ENCODE results near the gene DNM3. TPM values are rescaled to one million over a fixed set of nuclear protein-coding genes. Genes with fewer than 3 reads are reported as not detected.

The DNM3 gene
- total RNA-seq, 1 donor from 2014 or later = 1.7 TPM

DNA sequence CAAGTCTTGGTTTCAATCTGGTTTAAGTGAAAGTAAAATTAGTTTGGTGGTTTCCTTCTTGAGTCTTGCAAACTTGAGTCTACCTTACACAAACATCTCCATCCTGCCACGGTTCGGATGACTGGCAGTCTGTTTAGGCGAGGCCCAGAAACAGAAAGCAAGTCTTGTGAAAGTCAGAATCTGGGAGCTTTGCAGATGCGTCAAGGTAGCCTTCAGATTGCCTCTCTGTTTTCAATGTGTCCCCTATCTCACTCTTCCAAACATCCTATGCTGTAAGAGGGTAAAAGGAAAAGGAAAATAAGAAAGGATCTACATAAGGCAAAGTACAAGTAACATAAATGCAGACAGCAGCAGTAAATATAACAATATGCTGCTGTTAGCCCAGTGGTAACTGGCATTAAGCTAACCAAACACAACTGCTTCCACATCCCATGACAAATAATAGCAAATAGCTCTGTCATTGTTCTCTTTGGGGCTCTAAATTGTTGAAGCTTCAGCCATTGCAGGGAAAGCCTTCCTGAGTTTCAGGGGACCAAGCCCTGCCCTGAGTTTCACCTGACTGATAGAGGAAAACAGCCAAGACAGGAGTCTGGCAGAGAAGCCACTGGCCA, 552.9 kb downstream of the DNM3 start:
- DNase-seq = no peak
- intact Hi-C loops (cut with DNase I) = loop anchor here (10.0 kb wide), 1 partner anchor 259 kb away; no protein-coding TSS in a partner anchor
- ATAC-seq (ENCODE audit: poor library complexity) = no peak

DNA sequence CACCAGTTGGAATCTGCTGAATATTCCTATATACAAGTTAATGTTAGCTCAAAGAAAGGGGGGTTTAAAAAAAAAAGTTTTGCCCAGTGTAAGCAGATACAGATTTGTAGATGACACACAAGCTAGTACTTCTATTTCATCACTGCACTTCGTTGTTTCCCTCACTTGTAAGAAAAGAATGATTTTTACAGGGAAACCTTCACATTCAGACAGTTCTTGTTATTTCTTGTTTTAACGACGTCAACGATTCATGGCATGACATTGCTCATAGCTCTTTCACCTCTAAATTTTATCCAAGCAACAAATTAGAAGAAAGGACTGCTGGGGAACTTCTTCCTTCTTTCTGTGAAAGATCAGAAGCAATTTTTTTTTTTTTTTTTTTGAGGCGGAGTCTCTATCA, 553.5 kb downstream of the DNM3 start:
- no peak for ATAC-seq (ENCODE audit: poor library complexity)
- no peak for DNase-seq
- intact Hi-C loops (cut with DNase I) = loop anchor here (5.0 to 10.0 kb wide), 2 partner anchors 260 to 303 kb away; no protein-coding TSS in a partner anchor

DNA sequence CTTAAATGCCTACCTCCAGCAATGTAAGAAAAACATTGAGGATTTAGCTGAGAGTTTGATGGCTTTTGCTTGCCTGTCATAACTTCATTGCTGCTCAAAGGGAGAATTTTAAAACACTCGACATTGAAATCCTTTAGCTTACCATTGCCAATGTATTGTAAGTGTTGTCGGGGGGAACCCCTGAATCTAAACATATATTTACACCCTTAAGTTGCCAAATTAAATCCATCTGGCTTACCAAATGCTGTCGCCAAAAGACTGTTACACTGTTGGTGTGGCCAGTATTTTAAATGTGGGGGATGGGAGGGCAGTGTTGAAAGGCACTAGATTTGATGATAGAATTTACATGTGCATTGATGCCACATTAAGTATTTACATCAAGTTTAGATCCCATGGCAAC, 554.3 kb downstream of the DNM3 start:
- no peak for ATAC-seq (ENCODE audit: poor library complexity)
- no peak for DNase-seq
- intact Hi-C loops (cut with DNase I) = loop anchor here (5.0 to 10.0 kb wide), 2 partner anchors 261 to 303 kb away; no protein-coding TSS in a partner anchor

DNA sequence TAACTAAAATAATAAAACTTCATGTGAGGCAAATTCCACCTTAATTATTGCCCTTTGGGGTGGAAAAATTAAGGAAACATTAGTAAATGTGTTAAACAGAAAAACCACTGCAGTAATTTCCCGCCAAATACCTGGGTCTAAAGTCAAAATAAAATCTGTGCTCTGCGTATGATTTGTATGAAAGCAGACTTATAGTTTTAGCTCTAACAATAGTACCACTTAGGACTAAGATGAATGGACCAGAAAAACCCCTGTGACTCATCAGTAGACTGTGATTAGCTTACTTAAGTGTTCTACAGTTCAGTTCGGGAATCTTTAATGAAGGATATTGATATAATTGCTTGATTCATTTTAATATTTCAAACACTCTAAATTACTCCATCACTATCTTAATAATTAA, 555.9 kb downstream of the DNM3 start:
- ATAC-seq (ENCODE audit: poor library complexity) = no peak
- no peak for DNase-seq
- intact Hi-C loops (cut with DNase I) = loop anchor here (5.0 to 10.0 kb wide), 2 partner anchors 262 to 305 kb away; no protein-coding TSS in a partner anchor

DNA sequence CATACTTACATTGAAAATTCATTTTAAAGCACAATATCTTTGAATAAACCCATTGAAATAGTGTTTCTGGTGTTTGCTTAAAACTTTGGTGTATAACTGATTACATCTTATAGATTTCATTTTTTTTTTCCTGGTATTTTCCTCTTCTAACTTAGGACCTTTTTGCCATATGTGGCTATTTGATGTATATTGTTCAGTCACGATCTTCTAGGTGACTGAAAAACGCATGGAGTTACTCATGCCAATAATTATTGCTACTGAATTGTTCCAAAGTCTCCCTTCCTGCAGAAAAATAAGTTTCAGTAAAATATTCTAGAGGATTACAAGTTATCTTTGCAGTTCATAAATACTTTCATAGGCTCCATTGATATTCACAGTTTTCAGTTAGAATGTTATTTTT, 556.3 kb downstream of the DNM3 start:
- no peak for ATAC-seq (ENCODE audit: poor library complexity)
- DNase-seq = no peak
- intact Hi-C loops (cut with DNase I) = loop anchor here (5.0 to 10.0 kb wide), 2 partner anchors 263 to 305 kb away; no protein-coding TSS in a partner anchor

DNA sequence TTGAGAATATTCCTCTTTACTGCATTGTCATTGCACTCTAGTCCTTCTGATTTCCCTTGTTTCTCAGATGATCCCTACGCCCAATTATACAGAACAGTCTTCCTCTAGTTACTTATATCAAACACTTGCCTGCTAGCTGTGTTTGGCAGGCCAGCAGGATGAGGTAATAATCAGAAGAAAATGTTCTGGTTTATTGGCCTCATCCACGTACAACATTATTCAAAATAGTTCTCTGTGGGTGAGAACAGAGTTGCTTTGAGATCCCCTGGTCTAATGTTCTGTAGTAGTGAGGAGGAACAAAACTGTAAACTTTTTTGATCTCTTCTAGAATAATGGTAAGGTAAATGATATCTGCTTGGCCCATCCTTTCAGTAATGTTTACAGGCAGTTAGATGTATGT, 556.9 kb downstream of the DNM3 start:
- ATAC-seq (ENCODE audit: poor library complexity) (peak; percentile 80), DNase-seq (no peak)
- intact Hi-C loops (cut with DNase I) = loop anchor here (5.0 to 10.0 kb wide), 2 partner anchors 263 to 306 kb away; no protein-coding TSS in a partner anchor

DNA sequence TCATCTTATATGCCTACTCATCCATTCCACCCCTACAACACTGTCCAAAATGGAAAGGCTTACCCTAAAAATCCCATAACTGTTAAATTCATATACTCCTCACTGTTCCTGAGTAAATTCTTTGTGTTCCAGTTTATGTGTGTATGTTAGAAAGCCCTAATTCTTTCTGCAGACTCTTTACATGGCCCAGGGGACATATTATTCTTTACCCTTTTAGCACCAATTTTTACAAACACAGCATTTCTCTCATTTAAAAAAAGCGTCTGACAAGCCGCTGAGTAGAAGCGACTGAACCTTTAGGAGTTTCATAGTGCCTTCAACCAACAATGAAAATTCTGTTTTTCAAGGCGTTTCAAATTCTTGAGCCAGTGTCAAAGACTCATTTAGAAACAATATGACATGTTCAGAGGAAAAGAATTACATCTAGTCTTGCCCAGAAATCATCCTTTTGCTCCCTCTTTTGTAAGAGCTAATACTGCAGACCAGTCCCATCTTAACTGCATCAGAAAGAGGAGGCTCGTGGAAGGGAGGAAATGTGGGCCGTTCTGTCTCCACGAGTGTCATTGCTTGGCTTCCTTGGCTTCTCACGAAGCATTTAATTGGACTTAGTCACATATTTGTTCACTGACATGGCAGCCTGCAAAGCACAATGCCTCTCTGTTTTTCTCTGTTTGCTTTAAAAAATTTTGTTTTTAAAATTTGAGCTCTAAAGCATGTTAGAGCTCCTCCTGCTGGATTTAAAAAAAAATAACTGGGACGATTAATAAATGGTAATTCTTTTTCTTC, 557.9 kb downstream of the DNM3 start:
- intact Hi-C loops (cut with DNase I) = loop anchor here (5.0 to 10.0 kb wide), 2 partner anchors 264 to 307 kb away; no protein-coding TSS in a partner anchor

DNA sequence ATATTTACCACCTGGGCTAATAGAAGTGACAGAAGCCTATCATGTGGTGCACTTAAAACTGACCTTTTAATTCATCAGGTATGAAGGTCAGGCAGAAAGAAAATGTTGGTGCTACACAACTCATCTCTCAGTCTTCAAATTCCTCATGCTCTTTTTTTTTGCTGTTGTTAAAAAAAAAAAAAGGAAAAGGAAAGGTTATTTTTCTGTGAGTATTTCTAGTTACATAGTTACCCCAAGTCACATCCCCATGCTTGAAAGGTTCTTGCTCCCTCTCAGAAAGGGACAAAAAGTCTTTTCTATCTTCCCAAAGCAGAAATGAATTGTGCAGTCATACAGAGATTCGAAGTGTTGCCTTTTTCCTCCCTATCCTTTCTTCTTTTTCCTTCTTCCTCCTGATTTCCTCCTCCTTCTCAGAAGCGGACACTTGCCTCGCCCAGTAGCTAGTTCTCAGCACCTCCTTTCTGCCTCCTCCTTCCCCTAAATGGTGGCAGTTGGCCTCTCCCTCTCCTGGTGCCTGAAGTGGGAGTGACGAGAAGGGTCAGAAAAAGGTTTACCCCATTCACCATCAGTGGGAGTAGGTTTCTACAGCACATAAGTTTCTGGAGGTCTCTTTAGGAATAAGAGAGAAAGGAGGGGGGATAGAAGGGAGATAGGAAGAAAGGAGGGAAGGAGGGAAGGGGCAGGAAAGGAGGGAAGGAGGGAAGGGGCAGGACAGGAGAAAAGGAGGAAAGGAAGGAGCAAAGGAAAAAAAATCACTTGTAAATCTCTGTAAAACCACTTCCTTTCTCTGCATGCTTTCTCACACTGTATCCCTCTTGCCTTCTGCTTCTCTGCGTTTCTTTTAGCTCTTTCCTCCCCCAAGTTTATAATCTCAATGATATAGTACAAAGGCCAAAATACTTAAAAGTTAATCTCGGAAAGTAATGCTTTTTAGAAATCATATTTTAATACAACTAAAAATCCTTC, 558.7 kb downstream of the DNM3 start:
- ATAC-seq (ENCODE audit: poor library complexity) = peak; percentile 14
- DNase-seq = no peak
- intact Hi-C loops (cut with DNase I) = loop anchor here (5.0 to 10.0 kb wide), 2 partner anchors 265 to 308 kb away; no protein-coding TSS in a partner anchor

More for the DNA sequence above, 557.9 kb downstream of the DNM3 start:
- ATAC-seq (ENCODE audit: poor library complexity) = peak; percentile 83
- DNase-seq = no peak

DNA sequence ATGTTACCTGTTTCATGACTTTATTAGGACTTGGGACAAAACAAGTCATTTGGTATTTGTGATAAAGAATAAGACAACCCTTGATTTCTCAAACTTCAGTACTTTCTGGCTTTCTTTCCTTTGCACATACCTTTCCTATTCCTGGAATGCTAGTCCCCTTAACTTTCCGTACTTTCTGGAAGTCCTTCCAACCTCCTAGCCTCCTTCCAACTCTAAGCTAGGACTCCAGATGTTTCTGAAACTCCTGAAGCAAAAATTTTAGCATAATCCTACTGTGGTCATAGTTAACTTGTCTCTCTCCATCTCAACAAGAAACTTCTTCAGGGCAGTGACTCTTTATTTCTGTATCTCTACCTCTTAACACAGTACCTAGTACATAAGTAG, 559.4 kb downstream of the DNM3 start:
- ATAC-seq (ENCODE audit: poor library complexity) = no peak
- intact Hi-C loops (cut with DNase I) = no loop called here
- DNase-seq = no peak

DNA sequence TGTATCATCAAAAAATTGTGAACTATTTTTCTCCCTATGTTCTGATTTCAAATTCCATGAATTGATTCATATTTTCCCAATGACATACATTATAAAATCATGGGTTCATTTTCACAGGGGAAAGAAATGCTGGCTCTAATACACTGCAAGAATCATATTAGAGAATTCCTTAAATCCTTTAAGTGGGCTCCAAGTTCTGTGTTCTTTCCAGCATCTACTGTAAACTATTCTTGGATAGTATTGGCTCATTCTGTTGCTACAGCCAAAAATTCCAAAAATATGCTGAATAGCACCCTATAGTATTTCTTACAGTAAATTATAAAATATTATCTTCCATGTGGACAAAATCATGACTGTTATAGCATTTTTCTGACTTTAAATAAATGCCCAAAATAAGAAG, 560.2 kb downstream of the DNM3 start:
- no peak for ATAC-seq (ENCODE audit: poor library complexity)
- intact Hi-C loops (cut with DNase I) = no loop called here

DNA sequence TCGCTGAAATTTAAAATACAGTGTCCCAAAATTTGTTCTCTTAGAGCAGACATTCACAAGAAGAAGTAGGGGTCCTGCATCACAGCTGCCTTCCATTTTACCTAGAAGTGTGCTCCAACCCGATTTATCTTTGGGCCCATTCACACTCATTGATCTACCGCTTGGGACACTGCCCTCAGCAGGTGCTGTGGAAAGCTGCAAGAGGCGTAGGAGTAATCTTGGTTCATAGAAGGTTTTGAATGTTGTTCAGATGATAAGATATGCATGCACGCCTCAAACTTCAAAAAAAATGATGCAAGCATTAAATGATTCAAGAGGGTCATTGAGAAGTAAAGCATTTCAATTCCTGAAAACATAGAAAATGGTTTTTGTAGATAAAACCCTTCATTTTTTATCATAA, 560.6 kb downstream of the DNM3 start:
- intact Hi-C loops (cut with DNase I) = no loop called here
- ATAC-seq (ENCODE audit: poor library complexity) (no peak), DNase-seq (no peak)

More for the DNA sequence above, 560.2 kb downstream of the DNM3 start:
- no peak for DNase-seq

DNA sequence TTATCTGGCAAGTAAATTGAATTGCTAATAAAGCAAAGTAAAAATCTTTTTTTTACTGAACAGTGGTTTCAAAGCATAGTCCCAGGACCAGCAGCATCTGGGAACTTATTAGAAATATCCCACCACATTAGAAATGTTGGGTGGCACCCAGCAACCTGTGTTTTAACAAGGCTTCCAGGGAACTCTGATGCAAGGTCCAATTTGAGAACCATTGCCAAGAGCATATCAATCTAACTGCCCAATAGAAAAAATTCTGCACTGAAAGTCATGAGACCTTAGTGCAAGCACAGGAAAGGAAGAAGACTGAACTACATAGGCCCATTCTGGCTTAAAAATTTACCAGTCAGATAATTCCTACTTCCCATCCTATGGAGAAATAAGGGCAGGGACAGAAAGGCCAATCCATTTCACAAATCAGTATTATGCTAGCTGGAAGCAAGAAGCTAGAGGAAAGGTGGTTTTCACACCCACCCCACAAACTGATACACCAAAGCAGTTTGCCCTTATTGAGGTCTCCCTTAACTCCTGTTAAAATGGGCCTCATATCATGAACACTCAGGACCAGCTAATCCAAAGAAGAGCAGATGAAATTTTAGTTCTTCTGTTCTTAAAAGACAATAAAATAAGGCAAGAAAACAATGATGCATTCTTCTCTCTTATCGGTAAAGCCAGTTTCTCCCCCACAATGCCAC, 561.7 kb downstream of the DNM3 start:
- DNase-seq = no peak
- intact Hi-C loops (cut with DNase I) = no loop called here

DNA sequence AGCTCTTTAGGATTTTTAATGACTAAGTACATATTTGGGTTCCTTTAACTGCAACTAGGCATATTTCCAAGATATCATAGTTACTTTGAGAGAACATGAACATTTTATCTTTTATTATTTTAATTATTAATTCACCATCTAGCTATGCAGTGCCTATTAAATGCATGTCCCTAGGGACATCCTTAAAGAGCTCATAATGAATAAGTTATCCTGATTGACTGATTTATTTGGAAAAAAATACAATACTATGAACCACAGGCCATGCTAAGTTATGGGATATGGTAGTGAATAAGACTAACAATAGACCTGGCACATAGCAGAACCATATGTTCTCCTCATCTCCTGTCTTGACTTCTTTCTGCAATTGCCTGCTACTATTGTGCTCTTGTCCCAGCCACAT, 562.8 kb downstream of the DNM3 start:
- intact Hi-C loops (cut with DNase I) = no loop called here
- DNase-seq = no peak
- no peak for ATAC-seq (ENCODE audit: poor library complexity)

More for the DNA sequence above, 561.7 kb downstream of the DNM3 start:
- no peak for ATAC-seq (ENCODE audit: poor library complexity)

DNA sequence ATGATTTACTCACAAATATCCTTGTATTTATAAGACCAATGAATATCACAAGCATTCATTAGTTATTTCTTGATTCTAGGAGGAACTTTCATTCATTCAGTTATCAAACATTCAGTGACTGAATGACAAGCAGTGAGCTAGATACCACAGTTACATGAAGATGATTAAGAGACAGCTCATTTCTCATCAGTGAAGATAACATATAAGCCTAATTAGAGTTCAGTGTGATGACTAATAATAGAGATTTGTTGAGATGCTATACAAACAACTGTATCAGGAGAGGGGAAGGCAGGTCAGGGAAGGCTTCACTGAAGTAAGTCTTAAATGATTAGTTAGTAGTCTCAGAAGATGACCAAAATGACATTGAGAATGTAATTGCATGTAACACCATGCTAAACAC, 564.6 kb downstream of the DNM3 start:
- ATAC-seq (ENCODE audit: poor library complexity) (no peak), DNase-seq (no peak)
- intact Hi-C loops (cut with DNase I) = no loop called here

DNA sequence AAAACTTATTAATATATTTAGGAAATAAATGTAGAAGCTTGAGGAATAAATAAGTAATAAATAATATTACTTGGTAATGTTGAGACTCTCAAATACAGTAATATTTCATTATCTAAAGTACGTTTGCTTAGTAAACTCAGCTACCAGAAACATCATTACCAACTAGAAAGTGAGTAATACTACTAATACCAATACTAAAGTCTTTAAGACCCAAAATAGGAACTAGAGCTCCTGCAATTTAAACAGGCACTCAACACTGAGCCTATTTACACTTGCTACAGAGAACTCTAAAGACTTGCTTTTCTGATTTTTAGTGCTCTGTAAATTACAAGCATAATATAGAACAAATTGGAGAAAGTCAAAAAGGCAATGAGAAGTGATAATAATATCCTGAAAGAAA, 565.7 kb downstream of the DNM3 start:
- intact Hi-C loops (cut with DNase I) = no loop called here
- DNase-seq = no peak
- ATAC-seq (ENCODE audit: poor library complexity) = no peak

DNA sequence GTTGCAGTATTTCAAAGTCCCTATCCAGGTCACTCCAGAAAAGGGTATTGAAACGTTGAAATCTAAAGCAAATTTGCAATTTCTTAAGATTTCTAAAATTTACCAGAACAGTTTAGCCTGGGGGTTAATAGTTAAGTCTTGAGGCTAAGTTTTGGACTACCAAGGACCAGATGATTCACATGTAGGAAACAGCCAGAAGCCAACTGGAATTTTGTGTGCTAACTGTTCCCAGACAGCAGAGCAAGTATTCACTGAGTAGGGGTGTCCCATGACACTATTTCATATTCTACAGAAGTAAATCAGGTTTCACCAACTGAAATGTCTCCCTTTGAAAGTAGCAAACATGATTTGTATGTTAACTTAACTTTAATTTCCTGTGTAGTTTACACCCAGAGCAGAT, 567.7 kb downstream of the DNM3 start:
- DNase-seq (no peak), ATAC-seq (ENCODE audit: poor library complexity) (no peak)
- intact Hi-C loops (cut with DNase I) = no loop called here

DNA sequence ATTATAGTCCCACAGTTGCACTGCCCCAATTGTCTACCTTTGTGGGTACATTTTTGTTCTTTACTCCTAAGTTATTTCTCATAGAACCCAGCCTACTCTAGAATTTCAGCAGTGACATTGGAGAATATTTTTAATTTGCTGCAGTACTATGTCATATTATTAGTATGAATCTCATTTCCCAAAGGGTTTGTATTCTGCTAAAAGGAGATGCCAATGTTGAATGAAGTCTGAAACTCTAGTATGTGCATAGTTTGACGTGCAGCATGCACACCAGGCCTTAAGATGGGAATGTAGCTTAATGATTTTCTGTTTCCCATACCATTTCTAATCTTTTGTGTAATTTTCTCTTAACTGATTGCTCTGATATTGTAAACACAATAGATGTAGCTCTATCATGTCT, 568.7 kb downstream of the DNM3 start:
- no peak for DNase-seq
- intact Hi-C loops (cut with DNase I) = no loop called here

DNA sequence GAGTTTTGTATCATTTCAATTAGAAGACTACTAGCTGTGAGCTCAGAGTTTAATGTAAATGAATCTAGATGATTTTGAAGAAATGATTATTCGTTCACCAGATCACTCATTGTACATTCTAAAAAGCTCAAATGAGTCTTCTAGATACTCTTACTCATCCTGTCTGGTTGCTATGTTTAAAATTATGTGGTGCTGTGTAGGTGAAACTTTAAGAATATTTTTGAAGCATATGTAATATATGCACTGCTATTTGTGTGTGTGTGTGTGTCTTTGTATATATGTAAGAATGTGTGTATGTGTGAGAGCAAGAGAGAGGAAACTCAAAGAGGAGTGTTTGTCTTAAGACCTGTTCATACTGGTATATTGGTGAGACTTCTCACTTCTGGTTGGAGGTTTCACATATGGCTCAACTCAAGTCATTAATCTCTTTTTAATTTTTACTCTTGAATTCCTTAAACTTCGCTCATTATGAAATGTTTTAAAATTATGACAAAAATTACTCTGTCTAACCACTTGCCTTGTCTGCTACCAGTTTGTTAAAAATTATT, 570.6 kb downstream of the DNM3 start:
- ATAC-seq (ENCODE audit: poor library complexity) (no peak), DNase-seq (no peak)
- intact Hi-C loops (cut with DNase I) = no loop called here

More for the DNA sequence above, 568.7 kb downstream of the DNM3 start:
- ATAC-seq (ENCODE audit: poor library complexity) = no peak
